GM11168 (cell line): ENCODE data around the gene CASP9.
"Not testable (repeated sequence)": the region's sequence is repeated elsewhere in the genome, so short reads cannot be mapped to it uniquely, and the experiment has no call there.

Experiments used
- in situ Hi-C: fragments of 300-500 bp; cut with MboI; formaldehyde crosslinking; loops from one replicate; pipeline ENCODE4 v1.12.0; 2022; ENCODE audit warnings: low sequenced_read_pairs; ENCODE audit not compliant: unreplicated experiment

The CASP9 gene

DNA sequence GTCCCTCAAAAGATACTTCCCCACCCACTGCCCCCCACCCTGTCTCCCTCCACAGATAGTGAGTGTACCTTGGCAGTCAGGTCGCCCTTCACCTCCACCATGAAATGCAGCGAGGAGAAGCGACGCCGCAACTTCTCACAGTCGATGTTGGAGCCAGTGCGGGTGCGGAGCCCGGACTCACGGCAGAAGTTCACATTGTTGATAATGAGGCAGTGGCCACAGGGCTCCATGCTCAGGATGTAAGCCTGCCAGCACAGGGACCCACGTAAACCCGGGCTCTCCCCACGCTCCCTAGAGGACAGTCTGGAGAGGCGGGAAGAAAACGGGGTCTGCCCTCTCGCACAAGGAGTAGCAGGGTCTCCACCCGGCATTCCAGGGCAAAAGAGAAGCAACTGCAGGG lies 17.2 kb downstream of the CASP9 start:
- in situ Hi-C loops: no loop called here

DNA sequence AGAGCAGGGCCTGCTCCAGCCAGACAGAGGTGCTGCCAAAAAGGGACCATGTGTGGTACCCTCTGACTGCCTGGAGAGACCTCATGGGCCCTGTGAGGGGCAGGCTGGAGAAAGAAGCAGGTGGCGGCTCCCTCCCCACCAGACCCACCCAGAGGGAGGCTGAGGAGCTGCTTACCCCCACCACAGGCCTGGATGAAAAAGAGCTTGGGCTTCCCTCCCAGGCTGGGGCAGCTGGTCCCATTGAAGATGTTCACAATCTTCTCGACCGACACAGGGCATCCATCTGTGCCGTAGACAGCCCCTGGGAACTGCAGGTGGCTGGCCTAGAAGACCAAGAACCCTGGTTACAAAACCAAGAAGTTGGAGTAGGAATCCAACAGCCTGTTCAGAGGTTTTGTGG lies 19.6 kb downstream of the CASP9 start:
- in situ Hi-C loops: no loop called here

DNA sequence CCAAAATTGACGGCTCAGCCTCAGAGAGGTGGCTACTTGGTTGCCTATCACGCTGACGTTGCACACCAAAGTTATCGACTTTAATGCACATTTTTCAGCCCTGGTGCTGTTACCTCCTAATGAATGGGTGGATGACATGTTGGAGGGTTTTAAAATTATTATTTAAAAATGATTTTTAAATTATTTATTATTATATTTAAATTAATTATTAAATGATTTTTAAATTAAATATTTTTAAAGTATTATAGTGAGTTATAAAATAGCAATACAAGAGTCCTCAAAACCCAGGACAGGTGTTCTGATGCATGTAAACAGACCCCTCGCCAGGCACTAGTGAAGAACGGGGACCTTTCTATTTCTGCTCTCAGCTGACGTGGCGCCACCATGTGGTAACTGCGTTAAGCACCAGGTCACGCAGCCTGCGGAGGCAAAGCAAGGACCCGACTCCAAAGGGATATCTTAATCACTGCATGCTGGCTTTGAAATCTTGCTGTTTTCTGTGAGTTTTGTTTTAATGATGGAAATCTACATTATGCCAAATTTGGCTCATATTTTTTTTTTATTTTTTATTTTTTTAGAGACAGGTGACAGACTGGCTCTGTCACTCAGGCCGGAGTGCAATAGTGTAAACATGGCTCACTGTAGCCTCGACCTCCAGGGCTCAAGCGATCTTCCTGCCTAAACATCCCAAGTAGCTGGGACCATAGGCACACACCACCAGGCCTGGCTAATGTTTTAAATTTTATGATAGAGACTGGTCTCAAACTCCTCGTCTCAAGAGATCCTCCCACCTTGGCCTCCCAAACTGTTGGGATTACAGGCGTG lies 22.6 kb downstream of the CASP9 start:
- in situ Hi-C loops: no loop called here

DNA sequence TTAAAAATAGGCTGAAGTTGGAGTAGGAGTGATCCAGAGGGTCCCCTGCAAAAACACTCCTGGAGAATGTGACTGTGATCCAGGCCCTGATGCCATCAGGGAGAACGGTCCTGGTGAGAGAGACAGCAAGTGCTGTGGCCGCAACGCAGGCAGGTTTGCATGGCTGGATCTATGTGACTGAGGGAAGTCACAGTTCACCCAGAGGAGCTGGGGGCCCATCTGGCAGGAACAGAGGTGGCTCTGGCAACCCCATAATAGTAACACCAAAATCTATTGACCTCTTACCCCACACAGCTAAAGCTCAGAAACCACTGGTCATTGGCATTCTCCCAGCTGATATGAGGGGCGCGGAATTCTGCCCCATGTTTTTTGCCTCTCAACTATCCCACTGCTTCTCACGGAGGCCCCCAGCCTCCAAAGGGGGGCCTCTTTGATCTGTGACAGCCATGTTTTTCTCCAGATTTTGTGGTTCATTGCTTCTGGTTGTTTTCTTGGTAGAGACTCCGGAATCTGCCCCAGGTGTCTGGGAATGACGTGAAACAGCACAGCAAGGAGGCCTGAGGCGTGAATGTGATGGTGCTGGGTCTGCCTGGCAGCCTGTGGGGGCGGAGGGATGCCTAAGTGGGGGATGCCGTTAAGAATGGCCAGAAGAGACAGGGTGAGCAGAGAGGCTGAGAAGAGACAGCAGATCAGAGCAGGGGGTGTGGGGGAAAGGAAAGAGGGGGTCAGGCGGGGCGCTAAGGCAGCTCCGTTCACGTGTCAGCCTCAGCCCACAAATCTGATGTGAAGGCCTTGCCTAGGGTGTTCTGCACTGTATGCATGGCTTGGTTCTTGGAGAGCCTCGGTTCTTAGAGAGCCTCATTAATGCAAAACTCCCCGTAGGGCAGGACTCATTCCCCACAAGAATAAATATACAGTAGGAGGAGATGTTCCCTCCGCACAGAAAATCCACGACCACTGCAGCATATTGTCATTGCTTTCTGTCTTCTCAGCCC lies 23.5 kb downstream of the CASP9 start:
- in situ Hi-C loops: no loop called here

DNA sequence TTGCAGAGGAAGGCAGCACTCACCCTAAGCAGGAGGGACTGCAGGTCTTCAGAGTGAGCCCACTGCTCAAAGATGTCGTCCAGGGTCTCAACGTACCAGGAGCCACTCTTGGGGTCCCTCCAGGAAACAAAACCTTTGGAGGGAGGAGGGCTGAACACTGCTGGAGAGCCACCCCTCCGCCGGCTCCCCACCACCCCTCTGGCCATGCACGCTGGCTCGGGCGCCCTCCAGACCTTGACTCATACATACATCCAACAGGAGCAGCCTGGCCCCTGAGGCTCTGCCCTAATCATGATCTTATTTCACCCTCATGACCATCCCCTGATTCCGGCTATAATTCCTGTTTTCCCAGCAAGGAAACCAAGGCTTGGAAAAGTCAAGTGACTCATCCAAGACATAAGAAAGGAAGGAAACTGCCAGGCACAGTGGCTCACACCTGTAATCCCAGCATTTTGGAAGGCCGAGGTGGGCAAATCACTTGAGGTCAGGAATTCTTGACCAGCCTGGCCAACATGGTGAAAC lies 30.1 kb downstream of the CASP9 start:
- in situ Hi-C loops: no loop called here

DNA sequence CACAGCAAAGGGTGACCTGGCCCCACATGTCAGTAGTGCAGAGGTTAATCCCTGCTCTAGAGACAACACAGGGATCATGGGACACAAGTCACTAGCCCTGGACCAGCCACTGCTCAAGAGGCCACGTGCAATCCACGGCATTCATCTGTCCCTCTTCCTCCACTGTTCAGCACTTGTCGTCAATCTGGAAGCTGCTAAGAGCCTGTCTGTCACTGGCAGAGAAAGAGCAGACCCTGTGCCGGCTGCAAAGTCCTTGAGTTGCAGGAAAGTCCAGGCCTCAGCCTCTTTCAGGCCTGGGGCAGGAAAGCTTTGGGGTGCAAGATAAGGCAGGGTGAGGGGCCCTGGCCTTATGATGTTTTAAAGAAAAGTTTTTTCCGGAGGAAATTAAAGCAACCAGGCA lies 31.4 kb downstream of the CASP9 start:
- in situ Hi-C loops: no loop called here

DNA sequence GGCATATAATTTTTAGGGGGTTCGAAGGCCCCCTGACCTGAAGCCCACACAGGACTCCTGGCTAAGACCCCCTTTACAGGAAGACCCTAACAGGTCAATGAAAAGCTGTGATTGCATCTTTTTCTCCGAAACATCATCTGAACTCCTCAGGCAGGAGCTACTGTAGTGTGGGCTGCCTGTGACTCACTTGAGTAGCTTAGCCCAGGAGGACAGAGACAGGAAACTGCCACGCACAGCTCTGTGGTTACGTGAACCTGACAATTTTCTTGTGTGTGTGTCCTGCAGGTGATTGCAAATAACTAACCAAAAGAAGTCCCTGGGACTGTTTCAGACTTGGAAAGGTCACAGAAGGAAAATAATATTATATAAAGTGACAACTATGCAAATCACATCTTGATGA lies 33.0 kb downstream of the CASP9 start:
- in situ Hi-C loops: not testable (repeated sequence)

DNA sequence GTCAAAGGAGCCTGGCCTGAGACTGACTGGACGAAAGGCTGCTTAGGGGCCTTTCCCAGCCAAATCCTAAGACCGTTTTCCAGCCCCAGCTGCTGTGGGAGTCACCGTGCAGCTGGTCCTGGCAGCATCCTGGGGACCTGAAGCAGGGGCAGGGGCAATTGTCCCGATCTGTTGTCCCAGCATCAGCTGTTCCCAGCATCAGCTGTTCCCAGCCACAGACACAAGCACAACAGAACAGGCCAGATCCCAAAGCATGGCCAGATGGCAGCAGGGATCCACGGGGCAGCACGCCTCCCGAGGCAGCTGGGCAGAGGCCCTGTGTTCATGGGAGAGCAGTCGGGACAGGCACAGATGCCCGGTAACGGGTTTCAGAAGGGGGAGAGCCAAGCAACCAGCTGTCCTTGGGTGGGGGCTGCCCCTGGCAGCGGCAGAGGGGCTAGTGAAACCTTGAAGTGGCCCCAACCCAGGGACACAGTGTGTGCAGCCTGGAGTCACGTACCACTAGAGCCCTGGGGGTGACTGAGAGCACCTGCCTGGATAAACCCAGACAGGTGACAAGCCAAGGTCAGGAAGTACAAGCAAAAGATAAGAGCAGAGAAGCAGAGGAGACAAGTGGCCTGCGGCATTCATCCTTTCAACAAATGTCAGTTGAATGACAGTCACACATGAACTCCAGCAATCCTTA lies 34.8 kb downstream of the CASP9 start:
- in situ Hi-C loops: no loop called here

DNA sequence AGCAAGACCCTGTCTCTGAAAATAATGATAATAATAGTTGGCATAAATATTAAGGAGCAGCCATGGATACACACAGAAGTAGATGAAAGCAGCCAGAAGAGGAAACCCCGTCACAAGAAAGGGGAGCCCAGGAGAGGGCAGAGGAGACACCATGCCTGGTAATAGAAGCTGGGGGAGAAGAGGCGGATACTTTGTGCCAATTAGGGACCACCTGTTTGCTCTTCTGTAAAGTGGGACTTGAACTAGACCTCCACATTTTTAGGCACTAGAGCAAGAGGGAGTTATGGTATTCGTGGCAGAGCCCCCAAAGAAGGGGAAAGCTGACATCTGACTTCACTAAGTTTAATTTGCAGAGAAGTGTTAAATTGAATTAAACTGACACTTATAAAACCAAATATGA lies 35.6 kb downstream of the CASP9 start:
- in situ Hi-C loops: no loop called here

DNA sequence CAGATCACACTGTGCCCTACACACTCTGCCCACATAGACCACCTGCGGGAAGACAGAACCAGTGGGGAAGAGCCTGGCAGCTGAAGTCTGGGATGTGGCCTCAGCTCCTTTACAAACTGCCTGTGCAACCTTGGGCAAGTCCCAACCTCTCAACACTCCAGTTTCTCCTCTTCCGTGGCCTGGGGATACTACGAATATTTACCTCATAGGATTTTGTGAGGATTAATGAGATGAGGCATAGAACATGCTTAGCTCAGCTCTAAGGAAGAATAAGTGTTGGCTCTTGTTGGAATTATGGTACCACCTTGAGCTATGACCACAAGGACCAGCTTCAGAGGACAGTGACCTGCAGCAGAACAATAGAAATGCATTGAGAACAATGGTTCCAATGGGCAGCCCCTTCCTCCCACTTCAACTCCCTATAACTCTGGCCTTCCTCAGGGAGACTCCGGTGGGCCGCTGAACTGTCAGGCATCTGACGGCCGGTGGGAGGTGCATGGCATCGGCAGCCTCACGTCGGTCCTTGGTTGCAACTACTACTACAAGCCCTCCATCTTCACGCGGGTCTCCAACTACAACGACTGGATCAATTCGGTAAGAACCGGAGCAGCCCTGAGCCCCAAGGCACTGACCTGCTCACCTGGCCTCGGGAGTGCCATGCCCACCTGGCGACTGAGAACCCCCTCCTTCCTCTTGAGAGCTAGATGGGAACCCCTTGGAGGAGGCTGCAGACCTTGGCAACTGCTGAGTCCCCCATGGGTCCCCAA lies 37.0 kb downstream of the CASP9 start:
- in situ Hi-C loops: not testable (repeated sequence)

DNA sequence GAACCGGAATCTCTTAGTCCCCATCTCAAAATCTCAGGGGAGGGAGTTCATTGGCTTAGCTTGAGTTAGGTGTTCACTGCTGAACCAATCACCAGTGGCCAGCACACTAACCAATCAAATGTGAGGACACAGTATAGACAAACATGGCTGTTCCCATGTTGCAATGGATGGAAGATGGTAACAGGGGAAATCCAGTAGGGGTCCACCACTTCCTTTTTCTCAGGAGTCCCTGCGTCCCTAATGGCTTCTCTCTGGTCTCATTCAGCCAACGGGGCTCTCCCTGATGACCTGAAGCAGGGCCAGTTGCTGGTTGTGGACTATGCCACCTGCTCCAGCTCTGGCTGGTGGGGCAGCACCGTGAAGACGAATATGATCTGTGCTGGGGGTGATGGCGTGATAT lies 38.4 kb downstream of the CASP9 start:
- in situ Hi-C loops: no loop called here

DNA sequence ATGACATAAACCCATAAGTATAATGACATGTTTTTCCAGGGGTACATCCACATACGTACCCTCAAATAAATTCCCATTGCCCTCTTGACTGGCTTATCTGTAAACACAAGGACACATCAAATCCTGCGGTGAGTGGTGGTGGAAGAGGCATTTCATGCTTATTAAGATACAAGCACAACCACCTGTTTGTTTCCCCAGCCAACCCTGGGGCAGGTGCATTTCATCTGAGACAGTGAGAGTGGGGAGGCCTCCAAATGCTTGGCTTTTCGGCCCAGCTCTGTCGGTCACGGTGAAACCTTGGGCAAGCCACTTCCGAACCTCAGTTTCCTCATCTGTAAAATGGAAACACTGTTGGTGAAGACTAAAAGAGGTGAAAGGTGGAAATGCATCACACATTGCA lies 39.6 kb downstream of the CASP9 start:
- in situ Hi-C loops: not testable (repeated sequence)

DNA sequence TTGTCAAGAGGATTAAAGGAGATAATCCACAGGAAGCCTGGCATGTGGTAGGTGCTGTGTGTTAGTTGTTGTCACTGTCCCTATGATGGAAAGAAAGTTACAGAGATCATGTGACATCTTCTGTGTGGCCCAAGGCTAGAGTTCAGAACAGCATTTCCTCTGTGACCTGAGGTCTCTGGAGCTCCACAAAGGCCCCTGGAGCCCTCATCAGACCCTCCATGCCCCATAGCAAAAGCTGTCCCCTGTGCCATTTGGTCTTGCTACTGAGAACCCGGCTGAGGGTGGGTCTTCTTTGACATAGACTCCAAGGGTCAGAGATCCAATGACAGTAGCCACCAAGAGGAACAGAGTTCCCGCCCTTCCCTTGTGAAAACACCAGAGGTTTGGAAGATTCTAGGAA lies 40.0 kb downstream of the CASP9 start:
- in situ Hi-C loops: no loop called here

DNA sequence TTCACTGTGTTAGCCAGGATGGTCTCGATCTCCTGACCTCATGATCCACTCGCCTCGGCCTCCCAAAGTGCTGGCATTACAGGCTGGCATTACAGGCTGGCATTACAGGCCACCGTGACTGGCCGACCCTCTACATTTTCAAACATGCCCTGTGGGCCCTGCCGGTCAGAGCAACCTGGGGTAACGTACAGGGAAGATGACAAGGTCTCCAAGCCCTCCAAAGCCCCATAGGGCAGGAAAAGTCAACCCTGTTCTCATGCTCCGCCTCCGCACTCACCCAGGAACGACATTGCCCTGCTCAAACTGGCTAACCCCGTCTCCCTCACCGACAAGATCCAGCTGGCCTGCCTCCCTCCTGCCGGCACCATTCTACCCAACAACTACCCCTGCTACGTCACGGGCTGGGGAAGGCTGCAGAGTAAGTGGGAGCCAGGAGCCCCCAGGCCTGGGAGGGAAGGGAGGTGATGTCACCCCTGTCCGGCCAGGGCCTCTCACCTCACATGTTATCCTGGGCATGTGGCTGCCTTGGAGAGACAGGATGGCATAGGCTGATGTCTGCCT lies 41.0 kb downstream of the CASP9 start:
- in situ Hi-C loops: not testable (repeated sequence)

DNA sequence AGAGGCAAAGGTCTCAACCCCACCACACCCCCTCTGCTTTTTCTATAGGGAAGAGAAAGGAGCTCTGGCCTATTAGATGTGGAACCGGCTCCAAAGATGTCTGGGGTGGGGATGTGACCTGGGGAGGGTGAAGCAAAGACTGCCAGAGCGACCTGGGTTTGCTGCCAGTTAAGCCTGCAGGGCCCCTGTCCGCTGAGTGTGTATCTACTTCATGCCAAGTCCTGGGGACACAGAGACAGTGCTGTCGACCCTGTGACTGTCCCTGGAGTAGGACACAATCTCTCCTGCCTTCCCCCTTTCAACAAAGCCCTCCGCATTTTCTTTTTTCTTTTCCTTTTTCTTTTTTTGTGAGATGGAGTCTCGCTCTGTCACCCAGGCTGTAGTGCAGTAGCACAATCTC lies 41.6 kb downstream of the CASP9 start:
- in situ Hi-C loops: not testable (repeated sequence)

DNA sequence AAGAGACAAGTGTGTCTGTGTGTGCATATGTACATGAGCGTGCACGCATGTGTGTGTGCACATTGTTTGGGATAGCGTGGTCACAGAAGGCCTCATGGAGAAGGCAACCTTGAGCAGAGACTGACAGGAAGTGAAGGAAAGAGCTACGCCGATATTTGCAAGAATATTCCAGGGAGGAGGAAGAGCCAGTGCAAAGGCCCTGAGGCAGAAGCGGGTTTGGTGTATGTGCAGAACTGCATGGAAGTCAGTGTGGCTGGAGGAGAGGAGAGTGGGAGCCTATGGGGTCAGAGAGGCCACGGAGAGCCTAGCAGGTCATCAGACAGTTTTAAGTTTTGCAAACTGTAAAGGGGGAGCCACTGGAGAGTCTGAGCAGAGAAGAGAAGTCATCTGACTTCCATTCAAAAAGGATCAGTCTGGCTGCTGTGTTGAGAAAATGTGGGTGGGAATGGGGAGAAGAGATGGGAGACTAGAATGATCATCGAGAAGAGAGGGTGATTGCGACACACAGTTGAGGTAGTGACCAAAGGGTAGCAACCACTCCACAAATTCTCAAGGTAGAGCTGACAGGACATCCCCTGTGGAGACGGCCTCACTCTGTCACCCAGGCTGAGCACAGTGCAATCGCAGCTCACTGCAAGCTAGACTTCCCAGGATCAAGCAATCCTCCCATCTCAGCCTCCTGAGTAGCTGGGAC lies 44.2 kb downstream of the CASP9 start:
- in situ Hi-C loops: no loop called here

DNA sequence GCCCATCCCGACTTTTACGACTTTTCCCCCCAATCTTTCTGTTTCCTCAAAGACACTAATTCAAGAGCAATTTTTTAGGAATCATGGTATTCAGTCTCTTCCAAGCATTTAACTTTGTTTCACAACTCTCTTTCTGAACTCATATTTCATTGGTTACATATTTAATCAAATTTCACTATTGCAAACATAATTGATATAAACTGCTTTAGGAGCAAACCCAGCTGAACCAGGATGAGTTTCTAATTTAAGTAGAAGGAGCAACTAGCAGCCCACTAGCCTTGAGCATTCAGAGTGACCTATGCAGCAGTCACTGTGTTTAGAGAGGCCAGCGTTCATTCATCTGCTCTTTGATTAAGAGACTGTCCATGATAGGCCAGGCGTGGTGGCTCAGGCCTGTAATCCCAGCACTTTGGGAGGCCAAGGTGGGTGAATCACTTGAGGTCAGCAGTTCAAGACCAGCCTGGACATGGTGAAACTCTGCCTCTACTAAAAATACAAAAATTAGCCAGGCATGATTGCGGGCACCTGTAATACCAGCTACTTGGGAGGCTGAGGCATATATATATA lies 46.3 kb downstream of the CASP9 start:
- in situ Hi-C loops: no loop called here

DNA sequence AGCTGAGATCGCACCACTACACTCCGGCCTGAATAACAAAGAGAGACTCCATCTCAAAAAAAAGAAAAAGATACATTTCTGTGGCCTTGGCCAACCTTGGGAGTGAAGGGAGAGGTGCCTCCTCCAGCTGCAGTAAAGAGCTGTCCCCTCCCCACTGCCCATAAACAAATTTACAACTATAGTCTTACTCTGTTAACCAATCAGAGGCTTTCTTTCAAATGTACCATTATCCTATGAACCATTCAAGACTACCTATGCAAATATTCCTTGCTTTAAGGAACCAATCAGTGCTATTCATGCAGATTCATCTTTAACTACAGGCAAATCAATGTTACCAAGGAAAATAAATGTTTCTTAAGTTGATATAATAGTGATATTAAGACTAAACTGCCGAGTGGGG lies 47.1 kb downstream of the CASP9 start:
- in situ Hi-C loops: no loop called here
